H9 (cell line): ENCODE results near the gene DPH1. TPM values are rescaled to one million over a fixed set of nuclear protein-coding genes. Genes with fewer than 3 reads are reported as not detected.

ENCODE experiments used
- DNase-seq: peaks from one replicate; pipeline ENCODE4 v3.0.0-alpha.2; 2017
- H2AFZ ChIP-seq: one replicate; pipeline ENCODE4 v1.6.1; 2013; ENCODE audit warnings: mild to moderate bottlenecking, low read length, control low read depth, moderate library complexity
- H2AK5ac ChIP-seq: 2 replicates; pipeline ENCODE4 v1.6.1; 2013; ENCODE audit warnings: low read length, control low read depth, mixed read lengths; ENCODE audit not compliant: insufficient read length
- H2BK120ac ChIP-seq: one replicate; pipeline ENCODE4 v1.6.1; 2013; ENCODE audit warnings: low read depth, mild to moderate bottlenecking, low read length, control low read depth, inconsistent platforms; ENCODE audit not compliant: poor library complexity, severe bottlenecking
- H2BK12ac ChIP-seq: 2 replicates; pipeline ENCODE4 v1.6.1; 2013; ENCODE audit warnings: low read length, control low read depth, mixed read lengths, low read depth; ENCODE audit not compliant: insufficient read length
- H2BK15ac ChIP-seq: 2 replicates; pipeline ENCODE4 v1.6.1; 2013; ENCODE audit warnings: low read depth, low read length, control low read depth
- H2BK20ac ChIP-seq: one replicate; pipeline ENCODE4 v1.6.1; 2013; ENCODE audit warnings: low read depth, mild to moderate bottlenecking, low read length, control low read depth, inconsistent platforms; ENCODE audit not compliant: poor library complexity, severe bottlenecking
- H2BK5ac ChIP-seq: 2 replicates; pipeline ENCODE4 v1.6.1; 2013; ENCODE audit warnings: low read length, control low read depth, mixed read lengths; ENCODE audit not compliant: insufficient read length
- H3K14ac ChIP-seq: 2 replicates; pipeline ENCODE4 v1.6.1; 2013; ENCODE audit warnings: low read length, control low read depth; ENCODE audit not compliant: insufficient read depth
- H3K18ac ChIP-seq: 2 replicates; pipeline ENCODE4 v1.6.1; 2013; ENCODE audit warnings: low read depth, mild to moderate bottlenecking, mixed read lengths, low read length, control low read depth; ENCODE audit not compliant: insufficient read length
- H3K23ac ChIP-seq: 2 replicates; pipeline ENCODE4 v1.6.1; 2013; ENCODE audit warnings: low read length, control low read depth, mixed read lengths, low read depth; ENCODE audit not compliant: insufficient read length
- H3K23me2 ChIP-seq: 2 replicates; pipeline ENCODE4 v1.6.1; 2013; ENCODE audit warnings: low read depth, mild to moderate bottlenecking, mixed read lengths, low read length, control low read depth; ENCODE audit not compliant: insufficient read length, poor library complexity, severe bottlenecking
- H3K27ac ChIP-seq: 2 replicates; pipeline ENCODE4 v1.5.1; 2013; ENCODE audit warnings: low read length, control low read depth, mixed read lengths, low read depth; ENCODE audit not compliant: insufficient read length
- H3K27me3 ChIP-seq: 2 replicates; pipeline ENCODE4 v1.6.1; 2013; ENCODE audit warnings: low read length, control low read depth, inconsistent platforms; ENCODE audit not compliant: insufficient read depth
- H3K4ac ChIP-seq: 2 replicates; pipeline ENCODE4 v1.6.1; 2013; ENCODE audit warnings: low read depth, mild to moderate bottlenecking, control low read depth, inconsistent platforms, low read length, moderate library complexity
- H3K4me1 ChIP-seq: 2 replicates; pipeline ENCODE4 v1.6.1; 2013; ENCODE audit warnings: low read length, control low read depth, inconsistent platforms; ENCODE audit not compliant: insufficient read depth
- H3K4me2 ChIP-seq: 2 replicates; pipeline ENCODE4 v1.6.1; 2013; ENCODE audit warnings: low read length, control low read depth, mixed read lengths; ENCODE audit not compliant: insufficient read length, insufficient read depth
- H3K56ac ChIP-seq: 2 replicates; pipeline ENCODE4 v1.6.1; 2013; ENCODE audit warnings: low read depth, mild to moderate bottlenecking, mixed read lengths, low read length, control low read depth; ENCODE audit not compliant: insufficient read length
- H3K79me1 ChIP-seq: 2 replicates; pipeline ENCODE4 v1.6.1; 2013; ENCODE audit warnings: low read depth, mild to moderate bottlenecking, moderate library complexity, low read length, control low read depth, inconsistent platforms; ENCODE audit not compliant: insufficient read depth, poor library complexity, severe bottlenecking
- H3K79me2 ChIP-seq: 2 replicates; pipeline ENCODE4 v1.6.1; 2013; ENCODE audit warnings: low read length, control low read depth, inconsistent platforms; ENCODE audit not compliant: insufficient read depth
- H3K9ac ChIP-seq: 2 replicates; pipeline ENCODE4 v1.6.1; 2013; ENCODE audit warnings: low read length, control low read depth, mixed read lengths; ENCODE audit not compliant: insufficient read length; ENCODE audit errors: extremely low read depth
- H3K9me3 ChIP-seq: one replicate; pipeline ENCODE4 v1.6.1; 2013; ENCODE audit warnings: low read depth, low read length, inconsistent platforms; ENCODE audit not compliant: control insufficient read depth
- H3T11ph ChIP-seq: one replicate; pipeline ENCODE4 v1.6.1; 2013; ENCODE audit warnings: mild to moderate bottlenecking, low read length, control low read depth, inconsistent platforms
- H4K20me1 ChIP-seq: one replicate; pipeline ENCODE4 v1.6.1; 2013; ENCODE audit not compliant: control insufficient read depth, insufficient read length, insufficient read depth
- H4K5ac ChIP-seq: 2 replicates; pipeline ENCODE4 v1.6.1; 2013; ENCODE audit warnings: low read depth, mild to moderate bottlenecking, mixed read lengths, low read length, control low read depth; ENCODE audit not compliant: insufficient read length
- H4K8ac ChIP-seq: replicated peaks from 2 replicates; pipeline ENCODE4 v1.6.1; 2013; ENCODE audit warnings: low read length, control low read depth, mixed read lengths, low read depth; ENCODE audit not compliant: insufficient read length
- H4K91ac ChIP-seq: 2 replicates; pipeline ENCODE4 v1.6.1; 2013; ENCODE audit warnings: low read depth, mild to moderate bottlenecking, moderate library complexity, mixed read lengths, low read length, control low read depth; ENCODE audit not compliant: insufficient read length
- H3K27ac Mint-ChIP-seq, 3 experiments: 2 replicates in 2 of 3; 3 replicates in 1 of 3; pipeline ENCODE4 v1.8.0; 2020 to 2021; ENCODE audit warnings: mixed read lengths in 3 of 3, mild to moderate bottlenecking in 1 of 3, moderate library complexity in 1 of 3
- H3K27me3 Mint-ChIP-seq: 2 replicates; pipeline ENCODE4 v1.8.0; 2021; ENCODE audit warnings: low read depth, mild to moderate bottlenecking, moderate library complexity, mixed read lengths
- H3K36me3 Mint-ChIP-seq, 3 experiments: 2 replicates in 2 of 3; 3 replicates in 1 of 3; pipeline ENCODE4 v1.8.0; 2020 to 2021; ENCODE audit warnings: low read depth in 3 of 3, mixed read lengths in 3 of 3; ENCODE audit not compliant: insufficient read depth in 1 of 3
- H3K4me1 Mint-ChIP-seq, 2 experiments: 2 replicates each; pipeline ENCODE4 v1.8.0; 2020; ENCODE audit warnings: mixed read lengths in 2 of 2
- H3K4me3 Mint-ChIP-seq, 2 experiments: 2 replicates in 1 of 2; 3 replicates in 1 of 2; pipeline ENCODE4 v1.8.0; 2020 to 2021; ENCODE audit warnings: mild to moderate bottlenecking in 2 of 2, mixed read lengths in 2 of 2, moderate library complexity in 1 of 2
- H3K9me3 Mint-ChIP-seq, 2 experiments: 2 replicates in 1 of 2; 3 replicates in 1 of 2; pipeline ENCODE4 v1.8.0; 2020; ENCODE audit warnings: mild to moderate bottlenecking in 2 of 2, mixed read lengths in 2 of 2, moderate library complexity in 1 of 2
- CTCF ChIP-seq: fragments of 200-600 bp; sonication (generic); conservative IDR thresholded peaks from 3 replicates; pipeline ENCODE4 v1.8.0; 2021; ENCODE audit warnings: antibody characterized with exemption, mild to moderate bottlenecking
- WGBS: extraction: QIAGEN DNeasy Blood & Tissue Kit; methylation state at CpG from one replicate; pipeline ENCODE4 v1.1.7; 2013; ENCODE audit warnings: missing lambda C conversion rate, low lambda C conversion rate, mixed read lengths; ENCODE audit not compliant: insufficient read length; ENCODE audit errors: extremely low coverage; 5-methylcytosine and 5-hydroxymethylcytosine counted together
- total RNA-seq: library from RNA; stranded (reverse); gene quantifications from 2 replicates; pipeline ENCODE4 v1.2.1, GENCODE V29; 2021

The DPH1 gene
- total RNA-seq, 1 experiment from 2014 or later = 27.5 TPM

DNA sequence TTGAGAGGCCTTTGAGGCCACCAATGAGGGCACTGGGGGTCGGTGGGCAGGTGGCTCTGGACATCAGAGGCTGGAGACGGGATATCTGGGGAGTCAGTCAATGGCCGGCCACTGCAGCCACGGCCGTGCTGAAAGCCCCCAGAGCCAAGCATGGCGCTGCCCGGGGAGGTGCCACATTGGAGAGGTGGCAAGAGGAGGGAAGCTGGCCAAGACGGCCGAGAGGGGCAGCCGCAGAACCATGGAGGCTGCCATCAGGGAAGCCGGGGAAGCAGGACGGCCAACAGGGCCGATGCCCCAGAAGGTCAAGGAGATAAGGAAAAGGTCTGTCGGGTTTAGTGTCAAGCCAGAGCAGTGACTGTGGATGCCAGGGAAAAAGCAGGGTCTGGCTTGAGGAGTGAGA, 14.6 kb upstream of the DPH1 start:
- H2BK5ac ChIP-seq = no peak overlapping the region
- H3K18ac ChIP-seq = no peak overlapping the region
- WGBS = no CpG with 5 or more reads among the region's 14 CpGs
- no peak overlapping the region for H3K27ac ChIP-seq
- no peak for TF ChIP-seq CTCF
- no peaks in the 10 kb centered on the region for H3K36me3 Mint-ChIP-seq
- no peak overlapping the region for H3K23ac ChIP-seq
- no peaks in the 10 kb centered on the region for H3K23me2 ChIP-seq
- H3K4ac ChIP-seq = no peak overlapping the region
- H3K27me3 Mint-ChIP-seq = peaks cover 96% of the 10 kb centered on the region
- no peaks in the 10 kb centered on the region; the same call in 1 of the 2 replicates for H3K4me1 ChIP-seq
- no peak overlapping the region for H2BK120ac ChIP-seq
- DNase-seq = no peak
- H3K4me1 Mint-ChIP-seq = peaks cover 14 to 21% of the 10 kb centered on the region in 2 experiments
- H3K79me2 ChIP-seq = no peaks in the 10 kb centered on the region
- H4K5ac ChIP-seq = no peak overlapping the region
- no peak overlapping the region for H2AK5ac ChIP-seq
- no peak overlapping the region for H3K56ac ChIP-seq
- H3K9me3 ChIP-seq = no peaks in the 10 kb centered on the region
- H3K27me3 ChIP-seq = peaks cover 6% of the 10 kb centered on the region; the same call in 1 of the 2 replicates
- no peak overlapping the region for H2BK20ac ChIP-seq
- H3K4me3 Mint-ChIP-seq = no peak overlapping the region
- H3K14ac ChIP-seq = no peak overlapping the region
- H2AFZ ChIP-seq = no peak overlapping the region
- H2BK15ac ChIP-seq = no peak overlapping the region
- no peak overlapping the region for H3K9ac ChIP-seq
- H3K27ac Mint-ChIP-seq = no peak overlapping the region; a peak in 1 of 7 replicates
- no peak overlapping the region for H3K4me2 ChIP-seq
- no peak overlapping the region for H2BK12ac ChIP-seq
- H3T11ph ChIP-seq = no peak overlapping the region
- peaks cover 2% of the 10 kb centered on the region for H4K20me1 ChIP-seq
- H4K8ac ChIP-seq = no peak overlapping the region
- H3K9me3 Mint-ChIP-seq = no peaks in the 10 kb centered on the region; a peak in 2 of 5 replicates
- H3K79me1 ChIP-seq = no peaks in the 10 kb centered on the region
- no peak overlapping the region for H4K91ac ChIP-seq
